Measurements from ENCODE around the gene CD69. TPM values are rescaled to one million over a fixed set of nuclear protein-coding genes. Genes with fewer than 3 reads are reported as not detected.

Gene CD69
- total and polyA plus RNA-seq, 2 donors (not counting 1 experiment from before 2014, with no cell fraction given) = 45.1 to 997 TPM

DNA sequence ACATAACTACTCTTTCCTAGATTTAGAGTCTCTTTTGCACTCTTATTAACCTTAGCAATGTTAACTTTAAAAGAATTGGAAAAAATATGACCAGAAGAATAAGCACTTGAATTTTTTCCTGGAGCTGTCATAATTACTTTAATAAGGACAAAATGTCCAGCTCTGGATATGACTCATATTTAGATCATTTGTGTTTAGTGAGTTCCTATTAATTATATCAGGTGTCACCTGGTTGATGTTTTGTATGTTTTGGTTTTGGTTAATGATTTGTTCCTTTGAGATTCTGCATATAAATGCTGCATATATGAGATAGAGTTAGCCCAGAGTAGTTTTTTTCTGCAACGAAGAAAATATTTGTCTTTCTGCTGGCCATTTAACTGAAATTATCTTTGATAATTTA is 32.9 kb downstream of the CD69 start:
- WGBS (ENCODE audit: insufficient coverage) = no CpG with 5 or more reads among the region's 1 CpG
- H4K20me1 ChIP-seq (ENCODE audit: control insufficient read depth, insufficient read depth, low read length, poor library complexity, severe bottlenecking) = no peaks in the 10 kb centered on the region
- peak overlapping the region; percentile 92 for H3K27ac Mint-ChIP-seq
- peak overlapping the region; percentile 81 for H3K4me3 Mint-ChIP-seq
- H3K9ac ChIP-seq (ENCODE audit: low read length) = peak overlapping the region; percentile 29
- no peaks in the 10 kb centered on the region for H3K9me3 Mint-ChIP-seq (ENCODE audit: insufficient read depth)
- ATAC-seq (ENCODE audit: low read depth) (no peak), DNase-seq (no peak)
- H3K36me3 ChIP-seq (replicated peaks in 1 of 2; ENCODE audit: control extremely low read depth in 1 of 2, control insufficient read depth in 1 of 2, extremely low read depth in 1 of 2, insufficient read depth in 2 of 2, low read length in 1 of 2) = no peaks in the 10 kb centered on the region
- H3K4me1 Mint-ChIP-seq = peaks cover 74% of the 10 kb centered on the region
- no peak overlapping the region for H2AFZ ChIP-seq (ENCODE audit: insufficient read depth, low read depth, low read length, poor library complexity, severe bottlenecking)
- no peaks in the 10 kb centered on the region for H3K27me3 Mint-ChIP-seq
- peaks cover 84% of the 10 kb centered on the region for H3K79me2 ChIP-seq (ENCODE audit: control insufficient read depth, insufficient read depth, low read length)
- no peaks in the 10 kb centered on the region for H3K9me3 ChIP-seq (ENCODE audit: control extremely low read depth in 1 of 3, control insufficient read depth in 2 of 3, insufficient read depth in 1 of 3, low read length in 2 of 3)
- peak overlapping the region; percentile 75 for H3K4me2 ChIP-seq (replicated peaks; ENCODE audit: low read depth, low read length, poor library complexity, severe bottlenecking)
- intact Hi-C loops (cut with micrococcal nuclease) = no loop called here
- TF ChIP-seq, protein P1, sequence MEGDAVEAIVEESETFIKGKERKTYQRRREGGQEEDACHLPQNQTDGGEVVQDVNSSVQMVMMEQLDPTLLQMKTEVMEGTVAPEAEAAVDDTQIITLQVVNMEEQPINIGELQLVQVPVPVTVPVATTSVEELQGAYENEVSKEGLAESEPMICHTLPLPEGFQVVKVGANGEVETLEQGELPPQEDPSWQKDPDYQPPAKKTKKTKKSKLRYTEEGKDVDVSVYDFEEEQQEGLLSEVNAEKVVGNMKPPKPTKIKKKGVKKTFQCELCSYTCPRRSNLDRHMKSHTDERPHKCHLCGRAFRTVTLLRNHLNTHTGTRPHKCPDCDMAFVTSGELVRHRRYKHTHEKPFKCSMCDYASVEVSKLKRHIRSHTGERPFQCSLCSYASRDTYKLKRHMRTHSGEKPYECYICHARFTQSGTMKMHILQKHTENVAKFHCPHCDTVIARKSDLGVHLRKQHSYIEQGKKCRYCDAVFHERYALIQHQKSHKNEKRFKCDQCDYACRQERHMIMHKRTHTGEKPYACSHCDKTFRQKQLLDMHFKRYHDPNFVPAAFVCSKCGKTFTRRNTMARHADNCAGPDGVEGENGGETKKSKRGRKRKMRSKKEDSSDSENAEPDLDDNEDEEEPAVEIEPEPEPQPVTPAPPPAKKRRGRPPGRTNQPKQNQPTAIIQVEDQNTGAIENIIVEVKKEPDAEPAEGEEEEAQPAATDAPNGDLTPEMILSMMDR (IDR thresholded peaks at IDR 0.05) = no peak
- TF ChIP-seq EZH2 (IDR thresholded peaks at IDR 0.05; ENCODE audit: borderline replicate concordance, insufficient read depth, low read depth, low read length, poor library complexity, severe bottlenecking) = no peak
- ChIA-PET POLR2A (interaction anchor here (0.7 kb wide), 1 partner anchor 80 kb away, joined by 3 read pairs; no protein-coding TSS in a partner anchor), CTCF (interaction anchor here (1.1 kb wide), 1 partner anchor 15 kb away, joined by 3 read pairs; no protein-coding TSS in a partner anchor)
- peak overlapping the region; percentile 32 to 94 for H3K27ac ChIP-seq (ENCODE audit: low read length in 2 of 2)
- H3K4me1 ChIP-seq (ENCODE audit: control insufficient read depth in 2 of 2, insufficient read depth in 2 of 2, low read length in 2 of 2) = peaks cover 36 to 66% of the 10 kb centered on the region in 2 donors
- no peaks in the 10 kb centered on the region for H3K27me3 ChIP-seq (replicated peaks in 1 of 4; ENCODE audit: control extremely low read depth in 1 of 4, control insufficient read depth in 3 of 4, insufficient read depth in 4 of 4, low read length in 3 of 4)
- H3K4me3 ChIP-seq (ENCODE audit: control extremely low read depth in 1 of 5, extremely low read depth in 1 of 5, insufficient read depth in 1 of 5, low read depth in 2 of 5, low read length in 4 of 5) = peak overlapping the region in 1 of 5 experiments; percentile 74

- Mint-ChIP-seq H3K4me1 (peaks cover 76% of the 10 kb centered on the region), H3K27me3 (no peaks in the 10 kb centered on the region), H3K27ac (peak overlapping the region; percentile 69), H3K9me3 (ENCODE audit: insufficient read depth) (no peaks in the 10 kb centered on the region), H3K4me3 (peak overlapping the region; percentile 44)
- Histone ChIP-seq H3K4me2 (replicated peaks; ENCODE audit: low read depth, low read length, poor library complexity, severe bottlenecking) (peak overlapping the region; percentile 55), H3K9ac (ENCODE audit: low read length) (peak overlapping the region; percentile 15), H2AFZ (ENCODE audit: insufficient read depth, low read depth, low read length, poor library complexity, severe bottlenecking) (no peak overlapping the region), H3K79me2 (ENCODE audit: control insufficient read depth, insufficient read depth, low read length) (peaks cover 77% of the 10 kb centered on the region), H3K36me3 (replicated peaks in 1 of 2; ENCODE audit: control extremely low read depth in 1 of 2, control insufficient read depth in 1 of 2, extremely low read depth in 1 of 2, insufficient read depth in 2 of 2, low read length in 1 of 2) (no peaks in the 10 kb centered on the region), H3K4me3 (ENCODE audit: control extremely low read depth in 1 of 5, extremely low read depth in 1 of 5, insufficient read depth in 1 of 5, low read depth in 2 of 5, low read length in 4 of 5) (peak overlapping the region in 1 of 5 experiments; percentile 30), H3K27ac (ENCODE audit: low read length in 2 of 2) (peak overlapping the region; percentile 16 to 91), H3K4me1 (ENCODE audit: control insufficient read depth in 2 of 2, insufficient read depth in 2 of 2, low read length in 2 of 2) (peaks cover 41 to 68% of the 10 kb centered on the region in 2 donors), H3K9me3 (ENCODE audit: control extremely low read depth in 1 of 3, control insufficient read depth in 2 of 3, insufficient read depth in 1 of 3, low read length in 2 of 3) (no peaks in the 10 kb centered on the region), H4K20me1 (ENCODE audit: control insufficient read depth, insufficient read depth, low read length, poor library complexity, severe bottlenecking) (no peaks in the 10 kb centered on the region), H3K27me3 (replicated peaks in 1 of 4; ENCODE audit: control extremely low read depth in 1 of 4, control insufficient read depth in 3 of 4, insufficient read depth in 4 of 4, low read length in 3 of 4) (no peaks in the 10 kb centered on the region)
- no peak for DNase-seq
- TF ChIP-seq EZH2 (IDR thresholded peaks at IDR 0.05; ENCODE audit: borderline replicate concordance, insufficient read depth, low read depth, low read length, poor library complexity, severe bottlenecking) = no peak
- TF ChIP-seq, protein P1 (IDR thresholded peaks at IDR 0.05) = no peak
- ATAC-seq (ENCODE audit: low read depth) = no peak
- intact Hi-C loops (cut with micrococcal nuclease) = no loop called here
- ChIA-PET POLR2A (interaction anchor here (0.8 to 0.9 kb wide), 2 partner anchors 11 to 25 kb away, joined by 3 read pairs; no protein-coding TSS in a partner anchor), CTCF (interaction anchor here (0.7 to 3.2 kb wide), 10 partner anchors 10 to 66 kb away, joined by 3 to 18 read pairs (median 4); no protein-coding TSS in a partner anchor)
- WGBS (ENCODE audit: insufficient coverage) = no CpG with 5 or more reads among the region's 2 CpGs
Measured at GRCh38 chr12:9725213-9725870, 35.4 kb downstream of the CD69 start.
